Adrenal gland (tissue), 12 donors: ENCODE results near the gene SLC25A1. TPM values are rescaled to one million over a fixed set of nuclear protein-coding genes. Genes with fewer than 3 reads are reported as not detected.

Source experiments
- DNase-seq, 7 donors: peaks; one replicate each; pipeline ENCODE4 v3.0.0-alpha.2; 2019 to 2020
- H3K27ac ChIP-seq, 5 donors: fragments of 200-600 bp; sonication (generic) in 4 of 5; 1 replicate in 3 of 5; 2 replicates in 2 of 5; pipeline versions ENCODE4 v1.5.1 to v1.8.0; 2016 to 2020; ENCODE audit warnings: mild to moderate bottlenecking in 1 of 5
- H3K27me3 ChIP-seq: fragments of 200-600 bp; 2 replicates; pipeline ENCODE4 v1.8.0; 2021
- H3K36me3 ChIP-seq, 2 donors: fragments of 200-600 bp; replicated peaks in 1 of 2; 1 replicate in 1 of 2; 2 replicates in 1 of 2; pipeline versions ENCODE4 v1.5.1 to v1.8.0; 2018 to 2022
- H3K4me1 ChIP-seq, 2 donors: fragments of 200-600 bp; replicated peaks in 1 of 2; 1 replicate in 1 of 2; 2 replicates in 1 of 2; pipeline versions ENCODE4 v1.5.1 to v1.8.0; 2018 to 2021
- H3K4me3 ChIP-seq, 4 donors: fragments of 200-600 bp; sonication (generic) in 3 of 4; one replicate each; pipeline ENCODE4 v1.5.1; 2016 to 2018
- H3K9me3 ChIP-seq, 3 donors: fragments of 200-600 bp; sonication (generic) in 1 of 3; replicated peaks in 1 of 3; 1 replicate in 2 of 3; 2 replicates in 1 of 3; pipeline versions ENCODE4 v1.5.1 to v1.8.0; 2016 to 2021
- CTCF ChIP-seq, 6 experiments: fragments of 450-650 bp in 4 of 6; fragments of 200-600 bp in 2 of 6; sonication (generic) in 1 of 6; IDR thresholded peaks; 1 replicate in 5 of 6; 2 replicates in 1 of 6; pipeline versions ENCODE4 v1.5.1 to v1.8.0; 2016 to 2021; ENCODE audit warnings: antibody characterized with exemption in 6 of 6, mild to moderate bottlenecking in 2 of 6, moderate library complexity in 1 of 6
- POLR2A ChIP-seq, 2 donors: fragments of 450-650 bp; IDR thresholded peaks; one replicate each; pipeline ENCODE4 v1.6.1; 2017; ENCODE audit warnings: antibody characterized with exemption in 2 of 2, mild to moderate bottlenecking in 2 of 2, moderate library complexity in 1 of 2
- WGBS, 4 donors: extraction: QIAGEN DNeasy Blood & Tissue Kit in 2 of 4; methylation state at CpG; one replicate each; pipeline versions ENCODE4 v1.1.5 to v1.1.7; 2013 to 2017; 5-methylcytosine and 5-hydroxymethylcytosine counted together
- intact Hi-C, 2 donors: fragments of 100-400 bp; cut with DNase I; formaldehyde crosslinking; loops; one replicate each; pipeline versions ENCODE4 v1.14.1 to v1.15.0; 2022 to 2023
- polyA plus RNA-seq, 3 donors: library from polyadenylated mRNA; stranded (reverse); fragments of 200-250 nt in 2 of 3; fragments of 350-450 nt in 1 of 3; fragmentation: Illumina TruSeq in 1 of 3; extraction: RNeasy Lipid Tissue Mini Kit (QIAGEN cat#74804) in 1 of 3; gene quantifications; one replicate each; pipeline ENCODE4 v1.2.3, GENCODE V29; 2013 to 2014
- total RNA-seq, 9 donors: library from RNA; depleted of rRNA in 4 of 9; stranded (reverse); fragments of >200 nt in 4 of 9; fragments of 120-200 nt in 1 of 9; fragmentation: NEBNext Ultra II Directional in 1 of 9; extraction: Animal tissue kit (Norgen Biotek cat#: 25700) in 1 of 9; gene quantifications; one replicate each; pipeline versions ENCODE4 v1.1.0 to v1.2.4, GENCODE V29; 2013 to 2023
- donor health status: healthy with polysubstance abuse.
- donor health status: Bipolar disorder and iron deficiency.
- donor health status: DM: yes; HTN: yes; CAD: no.
- donor health status: DM: no; HTN: no; CAD: no.
- donor health status: DM: no; HTN: no; CAD: no.
- donor health status: DM: yes; HTN: yes; CAD: no.

SLC25A1 gene
- total and polyA plus RNA-seq, 12 donors, result 59.2 to 170 (median 123) TPM

GRCh38 chr22:19174106-19175025, 4.2 kb downstream of the SLC25A1 start:
- peak in 6 of 7 donors; percentile 65 to 88 (median 81) for DNase-seq
- Histone ChIP-seq H3K4me1 (peaks cover 47 to 56% of the 10 kb centered on the region in 2 donors), H3K27ac (peak overlapping the region in 4 of 5 donors; percentile 41 to 93 (median 52)), H3K27me3 (peaks cover under 1% of the 10 kb centered on the region), H3K4me3 (no peak overlapping the region), H3K36me3 (peaks cover 0 to 5% of the 10 kb centered on the region in 2 donors), H3K9me3 (no peaks in the 10 kb centered on the region)
- peak in 1 of 2 donors; percentile 52 for TF ChIP-seq POLR2A (IDR thresholded peaks at IDR 0.05)
- no peak for TF ChIP-seq CTCF (IDR thresholded peaks at IDR 0.05)
- intact Hi-C loops, result no loop called here
- 27 to 45% (median 39%) methylated on average over 5 to 14 of the region's 14 CpGs for WGBS, 4 donors

GRCh38 chr22:19173047-19174035, 5.2 kb downstream of the SLC25A1 start:
- H3K4me1 ChIP-seq, result peaks cover 44 to 51% of the 10 kb centered on the region in 2 donors
- intact Hi-C loops, result no loop called here
- H3K36me3 ChIP-seq, result peaks cover 0 to 5% of the 10 kb centered on the region in 2 donors
- no peaks in the 10 kb centered on the region for H3K9me3 ChIP-seq
- H3K4me3 ChIP-seq, result no peak overlapping the region
- DNase-seq, result no peak
- peaks cover 7% of the 10 kb centered on the region for H3K27me3 ChIP-seq
- peak overlapping the region in 4 of 5 donors; percentile 35 to 93 (median 46) for H3K27ac ChIP-seq
- no peak for TF ChIP-seq POLR2A (IDR thresholded peaks at IDR 0.05)
- 69 to 76% (median 72%) methylated on average over 12 to 19 of the region's 19 CpGs for WGBS, 4 donors

- Histone ChIP-seq H3K27me3 (peaks cover 7% of the 10 kb centered on the region), H3K4me1 (peaks cover 39 to 46% of the 10 kb centered on the region in 2 donors), H3K9me3 (no peaks in the 10 kb centered on the region), H3K4me3 (peak overlapping the region; percentile 85 to 96 (median 88)), H3K36me3 (peaks cover 0 to 5% of the 10 kb centered on the region in 2 donors), H3K27ac (peak overlapping the region; percentile 44 to 95 (median 83))
- intact Hi-C loops, result no loop called here
- DNase-seq, result no peak
- WGBS, 4 donors, result 32 to 53% (median 37%) methylated on average over 10 to 13 of the region's 13 CpGs
- TF ChIP-seq POLR2A (IDR thresholded peaks at IDR 0.05), result no peak
- no peak for TF ChIP-seq CTCF (IDR thresholded peaks at IDR 0.05)
Measured at GRCh38 chr22:19172213-19173046, 6.1 kb downstream of the SLC25A1 start.

GRCh38 chr22:19169947-19170318, 8.6 kb downstream of the SLC25A1 start:
- 49 to 61% (median 57%) methylated on average over 1 to 7 of the region's 7 CpGs for WGBS, 4 donors
- Histone ChIP-seq H3K27me3 (peaks cover 9% of the 10 kb centered on the region), H3K4me3 (peak overlapping the region in 1 of 4 donors; percentile 42), H3K36me3 (no peaks in the 10 kb centered on the region), H3K4me1 (peaks cover 34 to 37% of the 10 kb centered on the region in 2 donors), H3K27ac (no peak overlapping the region), H3K9me3 (no peaks in the 10 kb centered on the region)
- intact Hi-C loops, result no loop called here
- DNase-seq, result no peak
- TF ChIP-seq POLR2A (IDR thresholded peaks at IDR 0.05) (no peak), CTCF (IDR thresholded peaks at IDR 0.05) (no peak)
